ENCODE data around the gene ZBTB22.
"Not testable (repeated sequence)": the region's sequence is repeated elsewhere in the genome, so short reads cannot be mapped to it uniquely, and the experiment has no call there.

Gene ZBTB22

DNA sequence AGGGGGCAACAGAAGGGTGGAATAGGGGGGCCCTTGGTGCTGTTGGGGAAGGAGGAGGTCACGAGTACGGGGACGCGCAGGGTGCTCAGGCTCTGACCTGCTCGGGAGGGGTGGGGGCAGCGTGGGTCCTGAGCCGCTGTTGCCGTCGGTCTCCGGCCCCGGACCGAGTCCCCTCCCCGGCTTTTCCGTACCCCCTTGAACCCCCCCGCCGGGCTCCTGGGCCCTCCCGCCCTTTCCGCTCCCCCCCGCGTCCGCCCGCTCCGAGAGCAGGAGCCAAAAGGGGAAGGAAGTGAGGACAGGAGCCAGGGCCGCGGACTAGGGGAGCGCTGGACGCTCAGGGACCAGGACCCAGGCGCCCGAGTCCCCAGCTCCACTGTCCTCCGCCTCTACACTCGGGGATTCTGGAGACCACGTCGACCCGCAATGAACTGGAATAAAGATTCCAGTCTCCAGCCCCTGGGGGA, 18.7 kb downstream of the ZBTB22 start, which contains the start of gene RGL2:
RGL2 (minus strand) TSS at position 170 of the 464 bp plus-strand sequence. CDS start 332 bp downstream, outside the sequence.
- peak in 1 of 2 donors; percentile 57 for DNase-seq

DNA sequence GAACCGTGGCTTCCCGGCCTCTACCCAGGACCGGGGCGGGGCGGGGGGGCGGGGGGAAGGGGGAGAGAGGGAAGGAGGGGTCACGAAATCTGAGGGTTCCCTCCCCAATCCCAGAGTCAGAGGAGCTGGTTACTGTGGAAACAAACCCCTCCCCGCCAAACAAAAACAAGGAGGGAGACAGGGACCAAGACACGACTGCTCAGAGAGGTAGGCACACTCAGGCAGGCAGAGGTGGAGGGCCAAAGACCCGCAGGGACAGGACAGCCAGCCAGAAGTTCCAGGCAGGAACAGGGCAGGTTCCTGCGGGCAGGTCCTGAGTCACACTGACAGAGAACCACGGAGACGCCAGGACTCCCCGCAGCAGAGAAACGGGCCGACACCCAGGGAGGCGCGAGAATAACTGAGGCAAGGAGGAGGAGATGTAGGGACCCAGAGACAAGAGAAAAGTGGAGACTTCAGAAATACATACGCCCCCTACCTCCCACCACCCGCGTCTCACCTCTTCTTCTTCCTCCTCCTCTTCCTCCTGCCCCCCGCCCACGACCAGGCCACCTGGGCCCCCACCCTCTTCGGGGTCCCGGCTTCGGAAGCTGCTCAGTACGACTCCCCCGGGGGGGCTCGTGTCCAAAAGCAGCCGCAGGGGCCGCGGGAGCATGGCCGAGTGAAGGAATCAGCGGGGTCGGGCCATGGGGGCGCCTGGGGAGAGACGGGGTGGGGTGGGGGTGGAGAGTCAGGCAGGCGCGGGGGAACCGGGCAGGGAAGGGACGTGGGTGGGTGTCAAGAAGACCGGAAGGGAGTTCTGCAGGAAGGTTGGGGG, 19.4 kb downstream of the ZBTB22 start:
- DNase-seq = peak; percentile 74

DNA sequence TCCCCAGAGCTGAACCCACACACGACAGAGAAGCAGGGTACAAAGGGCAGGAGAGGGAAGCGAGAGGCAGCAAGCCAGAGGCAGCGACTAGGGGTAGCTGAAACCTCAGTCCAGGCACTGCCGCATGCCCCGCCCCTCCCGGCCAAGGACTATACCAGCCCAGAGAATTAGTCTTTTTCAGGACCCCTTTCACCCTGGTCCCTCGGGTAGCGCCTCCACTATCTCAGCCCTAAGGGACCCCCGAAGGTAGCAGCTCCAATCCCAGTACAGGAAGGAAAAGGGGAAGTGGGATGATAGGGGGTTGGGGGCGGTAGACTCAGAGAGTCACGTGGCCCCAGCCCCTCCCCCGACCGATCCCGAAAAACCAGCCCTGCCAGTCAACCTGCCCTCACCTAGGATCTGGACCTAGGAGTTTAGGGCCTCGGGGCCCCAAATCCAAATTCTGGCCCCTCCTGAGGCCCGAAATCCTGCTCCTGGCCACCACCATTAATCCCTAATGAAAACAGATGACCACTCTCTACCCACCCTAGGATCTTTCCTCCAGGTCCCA, 20.1 kb downstream of the ZBTB22 start:
- DNase-seq = peak in 1 of 2 donors; percentile 12

DNA sequence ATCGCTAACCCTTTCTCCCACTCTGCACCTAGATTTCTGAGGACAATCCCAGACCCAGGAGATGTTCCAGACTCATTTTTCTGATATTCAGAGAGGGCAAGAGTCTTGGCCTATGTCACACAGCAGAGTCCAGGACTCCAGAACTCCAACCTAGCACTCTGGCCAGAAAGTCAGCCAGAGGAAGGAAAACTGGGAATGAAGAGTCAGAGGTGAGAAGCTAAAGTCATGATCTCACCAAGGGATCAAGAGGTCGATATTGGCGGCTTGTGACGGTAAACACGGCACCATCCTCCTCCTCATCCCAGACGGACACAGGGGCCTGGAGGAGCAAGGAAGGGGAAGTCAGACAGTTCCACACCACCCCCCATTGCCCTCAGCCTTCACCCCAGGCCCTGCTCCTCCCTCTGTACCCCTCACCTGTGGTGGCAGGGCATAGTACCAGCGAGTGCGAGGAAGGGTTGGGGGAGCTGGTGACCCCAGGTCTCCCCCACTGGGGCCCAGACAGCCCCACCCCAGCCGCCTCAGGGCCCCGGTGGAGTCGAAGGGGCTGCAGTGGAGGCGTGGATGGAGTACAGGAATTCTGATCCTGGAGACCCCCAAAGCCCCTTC, 20.6 kb downstream of the ZBTB22 start:
- no peak for DNase-seq

DNA sequence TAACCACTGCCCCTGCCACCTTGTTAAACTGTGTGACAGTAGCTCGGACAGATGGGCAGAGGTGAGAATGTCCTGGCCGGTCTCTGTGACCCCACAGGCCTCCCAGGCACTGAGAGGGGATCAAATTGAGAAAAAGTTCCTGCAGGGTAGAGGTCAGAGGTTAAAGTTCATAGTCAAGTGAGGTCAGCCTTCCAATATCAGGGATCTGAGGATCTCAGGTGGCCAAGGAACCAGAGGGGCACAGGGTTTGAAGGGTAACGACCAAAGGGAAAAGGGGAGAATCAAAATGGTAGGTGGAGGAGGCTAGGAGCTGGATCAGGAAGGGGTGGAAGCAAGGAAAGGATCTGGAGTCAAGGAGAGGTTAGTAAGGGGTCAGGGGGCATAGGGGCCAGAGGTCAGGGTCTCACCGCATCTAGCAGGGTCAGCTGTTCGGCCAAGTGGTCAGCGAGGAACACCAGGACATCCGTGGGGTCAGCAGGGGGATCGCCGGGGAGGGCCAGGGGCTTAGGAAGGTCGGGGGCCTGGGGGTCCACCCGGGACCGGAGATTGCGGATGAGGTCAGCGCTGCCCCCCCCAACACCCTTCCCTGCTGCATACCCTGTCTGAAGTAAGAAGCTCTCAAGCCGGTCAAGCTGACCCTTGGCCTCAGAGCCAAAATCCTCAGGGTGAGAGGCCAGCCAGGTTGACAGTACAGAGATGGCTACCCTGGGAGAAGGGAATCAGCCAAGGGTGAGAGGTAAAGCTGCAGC, 21.7 kb downstream of the ZBTB22 start:
- DNase-seq = no peak

DNA sequence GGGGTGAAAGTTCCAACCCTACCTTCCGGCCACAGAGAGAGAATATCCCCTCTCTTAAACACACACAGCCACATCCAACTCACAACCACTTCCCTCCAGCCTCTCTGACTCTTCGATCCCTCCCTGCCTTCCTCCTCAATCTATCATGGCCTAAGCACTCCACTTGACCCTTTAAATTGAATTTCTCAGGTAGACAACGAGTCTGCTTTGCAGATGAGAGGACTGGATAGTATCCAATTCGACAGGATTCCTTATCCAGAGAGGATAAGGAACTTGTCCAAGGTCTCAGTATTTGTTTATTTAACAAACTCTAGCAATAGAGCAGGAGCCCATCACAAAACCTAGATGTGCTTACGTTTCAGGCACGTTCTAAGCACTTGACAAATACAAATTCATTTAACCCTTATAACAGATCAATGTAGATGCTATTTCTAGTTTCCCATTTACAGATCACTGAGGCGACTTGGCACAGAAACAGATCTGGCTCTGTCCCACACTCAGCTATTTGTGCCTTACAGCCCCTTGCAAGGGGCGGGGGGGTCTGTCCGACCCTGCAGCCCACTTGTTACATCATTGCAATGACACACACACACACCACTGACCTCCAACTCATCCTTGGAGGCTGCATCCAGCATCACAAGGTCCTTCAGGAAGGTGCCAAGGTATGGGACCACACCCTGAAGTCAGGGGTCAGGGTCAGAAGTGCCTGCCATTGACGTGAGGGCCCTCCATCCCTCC, 23.3 kb downstream of the ZBTB22 start:
- DNase-seq = no peak

DNA sequence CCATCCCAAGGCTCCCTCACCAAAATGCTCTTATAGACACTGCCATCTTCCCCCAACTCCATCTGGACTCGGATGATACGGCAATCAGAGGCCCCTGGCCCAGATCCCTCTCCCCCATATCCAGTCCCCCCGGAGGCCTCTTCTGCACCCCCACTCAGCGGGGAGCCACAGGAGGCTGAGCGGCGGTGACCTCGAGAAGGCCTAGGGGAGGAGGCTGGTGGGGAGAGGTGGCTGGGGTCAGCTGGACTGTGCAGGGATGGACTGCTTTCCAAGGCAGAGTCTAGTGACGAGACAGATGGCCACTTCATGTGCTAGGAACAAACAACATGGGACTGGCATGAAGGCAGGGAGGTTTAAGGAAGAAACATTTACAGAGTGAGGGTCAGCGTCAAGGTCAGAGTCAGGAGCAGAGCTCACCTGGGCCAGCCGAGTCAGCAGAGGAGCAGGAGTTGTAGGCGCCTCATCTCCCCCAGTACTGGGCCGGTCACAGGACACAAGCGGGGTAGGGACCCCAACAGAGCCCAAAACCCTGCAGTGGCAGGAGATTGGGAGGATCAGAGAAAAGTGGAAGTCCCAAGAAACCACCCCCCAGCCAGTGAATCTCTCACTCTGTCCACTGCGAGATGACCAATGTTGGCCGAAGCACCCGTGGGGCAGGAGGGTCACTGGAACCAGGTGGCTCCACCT, 24.4 kb downstream of the ZBTB22 start:
- no peak for DNase-seq

DNA sequence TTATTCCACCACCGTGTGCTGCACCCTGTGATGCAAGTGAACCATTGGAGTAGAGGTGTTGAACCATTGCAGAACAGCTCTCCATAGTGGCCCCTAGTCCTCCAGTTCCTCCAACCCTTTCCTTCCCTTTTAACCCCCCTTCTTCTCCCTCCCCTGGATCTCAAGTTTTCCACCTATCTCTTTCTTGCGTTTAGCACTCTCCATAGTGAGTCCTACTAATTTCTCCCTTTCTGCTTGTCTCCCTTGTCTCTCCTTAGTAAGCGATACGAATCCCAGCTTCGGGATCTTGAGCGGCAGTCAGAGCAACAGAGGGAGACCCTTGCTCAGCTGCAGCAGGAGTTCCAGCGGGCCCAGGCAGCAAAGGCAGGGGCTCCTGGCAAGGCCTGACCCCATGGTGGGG, 27.1 kb downstream of the ZBTB22 start:
- no peak for DNase-seq

DNA sequence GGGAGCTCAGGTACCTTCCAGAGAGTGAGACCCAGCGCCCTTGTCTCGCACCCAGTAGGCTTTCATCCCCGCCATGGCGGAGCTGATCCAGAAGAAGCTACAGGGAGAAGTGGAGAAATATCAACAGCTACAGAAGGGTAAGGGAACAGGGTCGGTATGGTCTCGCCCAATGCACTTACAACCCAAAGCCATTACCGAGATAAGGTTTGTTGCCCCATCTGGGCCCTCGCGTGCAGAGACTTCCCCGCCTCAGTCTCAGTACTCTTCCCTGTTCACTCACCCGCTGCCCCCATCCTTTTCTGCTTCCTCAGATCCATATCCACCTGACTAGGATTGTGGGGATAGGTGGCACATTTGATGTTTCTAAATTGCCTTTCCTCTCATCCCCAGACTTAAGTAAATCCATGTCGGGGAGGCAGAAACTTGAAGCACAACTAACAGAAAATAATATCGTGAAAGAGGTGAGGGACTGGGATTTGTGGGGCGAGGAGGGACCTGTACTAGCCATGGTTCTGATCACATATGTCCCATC, 27.7 kb downstream of the ZBTB22 start:
- no peak for DNase-seq

DNA sequence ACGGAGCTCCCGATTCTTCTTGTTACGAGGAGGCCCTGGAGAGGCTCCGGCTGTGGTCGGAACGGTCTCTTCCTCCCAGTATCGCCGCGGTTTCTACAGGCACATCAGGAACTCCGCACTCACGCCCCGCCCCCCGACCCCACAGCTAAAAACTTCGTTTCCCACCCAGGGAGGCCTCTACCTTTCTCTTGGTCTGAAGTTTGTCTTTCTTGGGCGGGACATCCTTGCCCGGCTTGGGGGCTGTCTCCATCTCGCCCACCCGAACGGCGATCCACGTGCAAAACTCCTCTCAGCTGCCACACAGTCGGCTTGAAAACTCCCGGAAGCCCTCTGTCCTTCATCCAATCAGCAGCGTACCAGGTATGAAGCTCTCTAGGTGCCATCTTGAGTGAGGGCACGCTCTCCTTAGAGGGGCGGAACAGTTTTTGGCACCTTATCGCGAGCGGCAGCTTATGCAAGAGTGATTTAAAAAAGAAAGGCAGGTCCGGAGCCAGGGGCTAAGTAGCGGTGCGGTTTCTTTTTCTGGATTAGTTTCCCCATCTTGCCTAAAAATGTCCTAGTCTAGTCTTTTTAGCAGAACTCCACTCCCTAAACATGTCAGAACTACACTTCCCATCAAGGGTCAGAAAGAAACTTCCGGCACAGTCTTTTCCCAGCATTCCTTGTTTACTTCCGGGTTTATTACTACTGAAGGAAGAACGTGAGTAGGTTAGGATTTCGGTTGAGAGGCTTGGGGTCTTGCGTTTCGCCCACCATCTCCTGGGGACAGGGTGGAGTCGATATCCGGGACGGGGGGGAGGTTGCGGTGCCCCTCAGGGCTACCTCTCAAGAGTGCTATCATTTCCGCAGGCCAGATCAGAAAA, 28.4 kb downstream of the ZBTB22 start, which contains the start of the genes PFDN6 and WDR46:
PFDN6 (plus strand) TSS at position 681 of the 863 bp plus-strand sequence. CDS start 256 bp downstream, outside the sequence.
WDR46 (minus strand) TSS at position 319 of the 863 bp plus-strand sequence; CDS start at position 250, 69 bp downstream.
- peak; percentile 87 for DNase-seq

DNA sequence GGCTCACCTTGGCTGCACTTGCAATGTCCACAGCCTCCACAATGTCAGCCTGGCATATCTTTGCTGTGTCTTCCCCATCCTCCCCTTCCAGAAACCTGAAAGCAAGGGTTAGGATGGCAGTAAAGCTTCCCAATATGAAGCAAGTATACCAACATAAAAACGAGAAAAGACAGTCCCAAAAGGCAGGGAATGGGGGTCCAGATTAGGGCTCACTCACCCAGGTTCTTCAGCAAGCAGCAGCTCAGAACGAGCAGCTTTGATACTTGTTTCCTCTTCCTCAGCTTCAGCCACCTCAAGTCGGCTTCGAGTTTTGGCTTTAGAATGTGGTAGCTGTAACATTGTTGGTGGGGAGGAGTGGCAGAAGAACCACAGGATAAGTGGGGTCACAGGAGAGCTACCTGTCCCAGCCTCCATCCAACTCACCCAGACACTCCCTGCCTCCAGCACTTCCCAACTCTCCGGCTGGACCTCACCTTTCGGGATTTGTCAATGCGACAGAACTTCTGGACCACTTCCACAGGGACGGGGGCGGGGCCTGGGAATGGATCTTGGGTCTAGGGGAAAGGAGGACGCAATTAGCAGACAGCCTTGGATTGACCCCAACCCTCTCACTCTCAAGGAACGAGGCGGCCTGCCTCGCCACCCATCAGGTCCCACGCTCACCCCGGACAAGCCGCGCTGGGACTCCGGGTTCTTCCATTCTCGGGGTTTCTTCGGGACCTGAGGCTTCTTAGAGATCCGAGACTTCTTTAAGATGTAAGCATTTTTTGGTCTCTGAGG, 29.2 kb downstream of the ZBTB22 start:
- no peak for DNase-seq

DNA sequence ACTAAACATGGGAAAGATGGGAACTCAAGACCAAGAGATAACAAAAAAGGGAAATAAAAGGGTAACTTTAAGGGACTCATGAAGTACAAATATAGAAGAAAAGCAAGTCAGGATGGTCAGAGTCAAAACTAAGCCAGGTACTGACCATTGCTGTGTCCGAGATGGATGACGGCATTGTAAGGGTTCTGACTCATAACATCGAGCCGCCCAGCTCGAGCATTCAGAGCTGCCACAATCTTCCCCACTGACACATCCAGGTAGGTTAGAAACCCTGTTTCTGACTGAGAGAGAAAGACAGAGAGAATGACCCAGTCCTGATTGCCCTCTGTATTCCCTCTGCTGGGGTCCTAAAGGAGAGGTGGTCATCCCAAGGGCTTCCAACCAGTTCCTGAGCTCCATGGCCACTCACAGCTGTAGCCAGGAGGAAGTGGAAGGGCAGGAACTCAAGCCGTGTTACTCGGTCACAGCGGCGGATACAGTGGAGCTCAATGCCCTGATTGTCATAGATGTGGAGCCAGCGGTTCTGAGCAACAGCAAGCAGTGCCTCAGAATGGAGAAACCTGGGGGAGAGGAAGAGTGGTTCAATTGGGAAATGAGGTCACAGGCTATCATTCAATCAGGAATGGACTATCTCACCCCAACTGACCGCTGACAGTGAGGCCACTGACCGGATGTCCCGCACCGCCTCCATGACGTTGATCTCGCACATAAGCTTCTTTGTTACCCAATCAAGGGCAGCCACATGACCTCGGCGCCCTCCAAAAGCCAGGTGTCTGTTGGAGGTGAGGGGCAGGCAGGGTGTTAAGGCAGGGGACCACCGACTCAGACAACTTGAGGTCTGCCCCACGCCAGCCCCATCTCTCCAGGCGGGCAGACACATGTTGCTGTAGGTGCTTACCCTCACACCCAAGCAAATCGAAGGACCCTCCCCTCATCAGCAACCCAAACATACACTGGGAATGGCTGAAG, 30.3 kb downstream of the ZBTB22 start:
- no peak for DNase-seq

DNA sequence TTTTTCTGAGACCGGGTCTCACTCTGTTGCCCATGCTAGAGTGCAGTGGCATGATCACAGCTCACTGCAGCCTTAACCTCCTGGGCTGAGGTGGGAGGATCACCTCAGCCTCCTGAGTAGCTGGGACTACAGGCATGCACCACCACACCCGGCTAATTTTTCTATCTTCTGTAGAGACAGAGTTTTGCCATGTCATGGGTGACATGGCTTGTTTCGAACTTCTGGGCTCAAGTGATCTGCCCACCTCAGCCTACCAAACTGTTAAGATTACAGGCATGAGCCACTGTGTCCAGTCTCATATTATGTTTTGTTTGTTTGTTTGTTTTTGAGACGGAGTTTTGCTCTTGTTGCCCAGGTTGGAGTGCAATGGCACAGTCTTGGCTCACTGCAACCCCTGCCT, 32.3 kb downstream of the ZBTB22 start:
- not testable (repeated sequence) for DNase-seq

DNA sequence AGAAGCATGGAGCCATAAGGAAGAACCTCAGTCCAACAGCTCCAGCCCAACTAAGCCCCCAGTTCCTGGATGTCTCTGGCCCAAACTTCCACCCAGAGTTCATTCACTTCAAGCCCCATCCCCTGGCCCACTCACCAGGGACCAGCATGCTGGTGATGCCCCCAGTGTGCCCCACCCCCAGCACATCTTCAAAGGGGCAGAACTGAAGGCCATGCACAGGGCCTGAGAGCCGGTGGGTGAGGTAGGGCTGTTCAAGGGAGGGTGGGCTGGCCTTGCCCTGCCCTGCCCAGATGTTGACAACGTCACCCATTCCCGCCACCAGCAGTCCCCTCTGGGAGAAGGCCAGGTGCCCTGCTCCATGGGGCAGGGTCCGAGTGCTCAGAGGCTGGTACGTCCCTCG, 37.0 kb downstream of the ZBTB22 start:
- no peak for DNase-seq

DNA sequence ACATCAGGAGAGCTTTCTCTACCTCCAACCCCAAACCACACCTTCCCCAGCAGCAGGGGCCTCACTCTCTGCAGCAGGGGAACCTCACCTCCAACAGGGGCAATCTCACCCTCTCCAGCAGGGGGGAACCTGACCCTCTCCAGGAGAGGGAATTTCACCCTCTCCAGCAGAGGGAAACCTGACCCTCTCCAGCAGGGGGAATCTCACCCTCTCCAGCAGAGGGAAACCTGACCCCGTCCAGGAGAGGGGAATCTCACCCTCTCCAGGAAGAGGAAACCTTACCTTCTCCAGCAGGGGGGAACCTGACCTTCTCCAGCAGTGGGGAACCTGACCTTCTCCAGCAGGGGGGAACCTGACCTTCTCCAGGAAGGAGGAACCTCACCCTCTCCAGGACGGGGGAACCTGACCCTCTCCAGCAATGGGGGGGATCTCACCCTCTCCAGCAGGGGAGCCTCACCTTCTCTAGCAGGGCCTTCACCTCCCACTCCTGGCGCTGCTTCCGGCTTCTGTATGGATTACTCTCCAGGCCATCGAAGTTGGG, 37.5 kb downstream of the ZBTB22 start:
- peak in 1 of 2 donors; percentile 41 for DNase-seq

DNA sequence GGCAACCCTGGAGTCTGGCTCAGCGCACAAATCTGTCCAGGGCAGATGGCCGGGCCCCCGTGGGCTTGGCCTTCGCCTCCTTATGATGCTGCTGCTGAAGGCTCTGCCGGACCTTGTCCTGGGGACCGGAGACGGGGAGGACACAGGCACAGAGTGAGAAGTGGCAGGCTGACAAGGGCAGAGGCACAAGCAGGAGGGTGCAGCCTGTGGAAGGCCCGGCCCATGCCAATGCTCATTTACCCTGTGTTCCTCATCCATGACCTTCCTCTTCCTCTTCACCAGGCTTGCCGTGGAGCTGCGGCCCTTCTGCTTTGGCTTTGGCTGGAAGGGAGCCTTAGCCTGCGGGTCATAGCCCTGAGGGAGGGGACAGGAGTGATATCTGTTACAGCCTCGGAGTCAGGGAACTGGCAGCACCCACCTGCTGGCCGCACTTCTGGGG, 38.3 kb downstream of the ZBTB22 start:
- peak in 1 of 2 donors; percentile 22 for DNase-seq

DNA sequence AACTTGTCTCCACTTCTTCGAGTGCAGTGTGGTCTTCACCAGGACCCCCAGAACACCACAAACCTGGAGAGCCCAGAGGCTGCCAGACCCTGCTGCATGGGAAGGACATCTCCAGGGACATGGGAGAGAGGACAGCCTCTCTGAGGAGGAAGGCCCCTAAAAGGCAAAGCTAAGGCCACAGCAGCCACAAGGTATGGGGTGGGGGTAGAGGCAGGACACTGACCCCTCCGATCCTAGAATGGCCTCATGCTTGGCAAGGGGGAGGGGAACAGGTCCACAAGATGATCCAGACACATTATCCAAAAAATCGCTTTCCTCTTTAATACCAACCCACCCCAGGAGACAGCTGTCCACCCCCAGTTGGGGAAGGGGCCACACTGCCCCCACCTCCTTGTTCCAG, 38.7 kb downstream of the ZBTB22 start:
- DNase-seq = no peak

DNA sequence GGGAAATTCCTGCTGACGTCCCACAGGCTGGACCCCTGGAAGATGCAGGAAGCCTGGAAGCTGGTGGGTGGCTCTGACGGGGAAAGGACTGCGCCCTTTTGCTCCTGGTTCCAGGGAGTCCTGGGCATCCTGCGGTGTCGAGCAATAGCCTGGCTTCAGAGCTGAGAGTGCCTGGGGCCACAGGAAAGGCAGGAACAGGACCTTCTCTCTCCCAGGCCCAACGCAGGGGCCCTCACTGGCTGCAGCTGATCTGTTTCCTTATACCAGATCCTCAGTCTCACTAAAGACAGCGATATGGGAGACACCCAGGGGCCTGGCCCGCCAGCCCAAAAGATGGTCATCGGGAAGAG, 39.2 kb downstream of the ZBTB22 start:
- DNase-seq = no peak
